Activated CD8-positive, alpha-beta memory T cell treated with anti-CD3 and anti-CD28 coated beads, Interleukin-2, amount 50 U/mL, for 24 hours (primary cell): ENCODE results near the gene EYS.
"Not testable (repeated sequence)": the region's sequence is repeated elsewhere in the genome, so short reads cannot be mapped to it uniquely, and the experiment has no call there.

ENCODE experiments used
- DNase-seq: peaks from one replicate; pipeline ENCODE4 v3.0.0-alpha.2; 2020; ENCODE audit errors: extremely low read depth

The EYS gene

DNA sequence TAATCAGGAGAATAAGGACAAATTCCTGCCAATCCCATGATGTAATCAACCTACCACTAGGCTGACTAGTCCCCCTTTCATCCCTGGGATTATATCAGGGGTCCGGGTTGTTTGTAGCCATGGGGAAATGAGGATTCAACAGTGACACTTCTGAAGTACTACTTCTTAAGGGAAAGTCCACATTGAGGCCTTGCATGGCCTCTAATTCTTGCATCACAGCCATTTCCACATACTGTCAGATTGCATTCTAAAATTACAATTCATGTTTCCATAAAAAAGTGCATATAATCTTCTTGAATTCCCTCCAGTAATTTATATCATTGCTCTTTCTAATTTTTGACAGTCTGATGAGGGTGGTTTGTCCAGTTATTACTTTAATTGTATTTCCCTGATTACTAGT is 1887.2 kb downstream of the EYS start:
- no peak for DNase-seq

DNA sequence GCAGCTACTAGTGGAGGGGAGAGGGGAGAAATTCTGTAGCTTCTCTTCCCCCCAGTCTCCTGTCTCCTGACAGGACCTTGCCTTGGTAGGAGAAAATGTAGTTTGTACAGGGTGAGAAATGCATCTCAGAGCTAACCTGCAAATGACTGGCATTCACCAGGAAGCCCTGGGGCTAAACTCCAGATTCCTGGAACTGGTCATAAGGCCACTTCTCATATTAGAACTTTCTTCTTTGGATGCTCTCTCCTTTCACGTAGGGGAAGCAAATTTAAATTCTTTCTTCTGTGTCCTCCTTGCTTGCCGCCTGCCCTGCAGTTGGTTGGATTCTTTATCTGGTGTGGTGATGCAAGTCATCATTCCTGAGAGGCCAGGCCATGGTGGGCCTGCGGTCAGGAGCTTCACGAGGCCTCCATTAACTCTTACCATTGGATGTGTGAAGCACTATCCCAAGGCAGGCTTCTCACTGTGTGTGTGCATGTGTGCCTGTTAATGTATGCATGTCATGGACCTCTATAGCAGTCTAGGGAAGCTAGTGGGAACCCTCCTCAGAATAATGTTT is 1889.5 kb downstream of the EYS start:
- DNase-seq = no peak

DNA sequence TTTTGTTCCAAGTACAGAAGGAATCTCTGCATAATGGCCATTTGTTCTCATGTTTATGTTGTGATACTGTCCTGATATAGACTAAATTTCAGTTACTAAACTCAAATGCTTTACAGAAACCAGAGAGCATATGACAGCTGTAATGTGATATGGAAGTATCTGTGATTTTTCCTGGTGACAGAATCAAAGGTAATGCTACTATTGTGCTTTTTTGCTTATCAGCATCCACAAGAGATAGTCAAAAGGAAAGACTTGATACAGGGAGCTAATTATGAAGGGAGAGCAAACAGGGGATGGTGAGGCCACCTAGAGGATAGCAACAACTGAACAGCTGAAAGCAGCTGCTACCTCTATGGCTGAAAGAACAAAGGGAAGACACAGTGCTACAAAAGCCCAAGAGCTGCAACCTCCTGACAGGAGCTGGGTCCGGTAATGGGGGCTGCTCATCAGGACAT is 1890.0 kb downstream of the EYS start:
- no peak for DNase-seq

DNA sequence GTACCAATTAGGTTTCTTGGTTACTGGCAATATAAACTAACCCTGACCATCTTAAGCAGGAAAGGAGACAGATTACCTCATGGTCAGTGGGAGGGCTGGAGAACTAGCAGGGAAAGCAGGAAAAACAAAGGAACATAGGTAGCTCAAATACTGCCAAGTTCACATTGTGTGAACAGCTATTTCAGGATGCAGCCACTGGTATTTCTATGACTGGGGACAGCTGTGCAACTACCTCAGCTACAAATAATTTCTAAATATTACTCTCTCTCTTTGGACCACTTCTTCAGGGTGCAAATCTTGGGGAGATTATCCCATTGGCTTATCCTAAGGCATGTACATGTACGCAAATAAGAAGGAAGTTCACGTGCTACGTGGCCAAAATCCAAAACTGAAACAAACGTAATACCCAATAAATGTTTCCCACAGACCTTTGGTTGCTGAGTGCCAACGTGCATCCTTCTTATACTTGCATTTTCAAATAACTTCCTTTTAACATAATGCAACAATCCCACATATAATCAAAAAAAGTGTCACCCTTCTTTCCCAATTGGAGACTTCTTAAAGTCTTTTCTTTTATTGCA is 1890.5 kb downstream of the EYS start:
- no peak for DNase-seq

DNA sequence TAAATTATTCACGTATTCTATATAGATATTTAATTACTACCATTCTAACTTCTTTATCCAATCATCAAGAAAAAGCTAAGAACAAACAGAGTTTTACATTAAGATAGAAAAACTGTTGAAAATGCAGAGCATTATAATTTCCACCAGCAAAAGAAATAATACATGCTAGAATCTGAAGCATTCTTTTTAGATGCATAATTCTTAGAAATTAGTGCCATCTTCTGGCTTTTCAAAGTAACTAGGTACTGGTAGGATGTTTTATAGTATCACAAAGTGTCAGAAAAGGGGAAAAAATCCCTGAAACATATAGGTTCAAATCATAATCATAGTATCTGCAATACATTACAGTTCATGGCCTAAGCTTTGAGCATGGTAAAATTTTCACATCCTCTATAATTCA is 1892.6 kb downstream of the EYS start:
- no peak for DNase-seq

DNA sequence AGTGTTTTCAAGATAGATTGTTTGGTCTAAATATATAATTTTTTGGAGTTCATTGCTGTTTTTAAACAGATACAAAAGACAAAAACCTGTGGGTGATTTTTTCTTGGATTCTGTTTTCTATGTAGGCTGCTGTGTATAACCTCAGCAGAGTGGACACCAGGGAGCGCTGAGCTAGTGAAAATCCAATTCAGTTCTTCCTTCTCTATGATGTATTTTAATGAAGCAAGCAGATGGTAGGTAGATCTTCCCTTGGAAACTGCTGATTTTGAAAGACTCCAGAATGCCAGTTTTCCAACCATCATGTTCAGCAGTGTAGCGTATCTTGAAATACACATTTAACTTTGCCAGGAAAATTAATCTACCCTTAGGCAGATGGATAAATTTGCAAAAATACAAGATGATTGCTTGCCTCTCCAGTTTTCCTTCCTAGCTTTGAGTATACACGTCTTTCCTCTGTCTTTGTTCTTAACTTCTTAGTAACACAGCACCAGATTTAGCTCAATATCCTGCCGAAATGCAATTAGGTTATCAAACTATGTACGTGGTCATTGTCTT is 1893.4 kb downstream of the EYS start:
- no peak for DNase-seq

DNA sequence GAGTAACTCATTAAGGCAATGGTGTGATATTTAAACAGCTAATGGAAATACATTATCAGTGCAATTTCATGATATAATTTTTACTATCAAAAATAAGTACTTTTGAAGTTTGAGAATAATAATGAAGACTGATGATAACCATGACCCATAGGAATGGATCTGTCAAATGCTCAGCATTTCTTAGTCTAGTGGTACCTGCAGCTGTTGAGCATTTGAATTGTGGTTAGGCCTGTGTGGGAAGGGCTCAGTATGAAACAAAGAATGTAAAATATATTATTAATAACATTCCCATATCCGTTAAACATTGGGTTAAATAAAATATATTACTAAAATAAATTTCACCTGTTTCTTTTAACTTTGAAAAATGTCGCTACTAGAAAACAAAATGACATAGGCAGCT is 1898.5 kb downstream of the EYS start:
- no peak for DNase-seq

DNA sequence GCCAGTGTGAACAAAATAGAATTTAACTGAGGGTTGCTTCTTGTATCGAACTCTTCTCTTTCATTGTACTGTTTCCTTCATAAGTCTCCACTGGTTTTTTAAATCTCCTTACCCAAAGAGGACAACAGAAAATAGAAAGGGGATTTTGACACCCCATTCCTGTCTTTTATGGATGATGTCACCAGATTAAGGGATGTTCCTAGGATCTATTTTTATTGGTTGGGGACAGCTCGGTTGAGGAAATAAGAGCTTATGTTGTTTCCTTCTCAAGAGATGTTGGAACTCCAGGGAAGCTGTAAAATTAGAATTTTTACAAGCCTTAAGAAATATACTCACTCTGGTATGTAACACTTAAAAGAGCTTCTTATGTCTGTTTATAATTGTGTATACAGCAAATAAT is 1900.0 kb downstream of the EYS start:
- DNase-seq = no peak

DNA sequence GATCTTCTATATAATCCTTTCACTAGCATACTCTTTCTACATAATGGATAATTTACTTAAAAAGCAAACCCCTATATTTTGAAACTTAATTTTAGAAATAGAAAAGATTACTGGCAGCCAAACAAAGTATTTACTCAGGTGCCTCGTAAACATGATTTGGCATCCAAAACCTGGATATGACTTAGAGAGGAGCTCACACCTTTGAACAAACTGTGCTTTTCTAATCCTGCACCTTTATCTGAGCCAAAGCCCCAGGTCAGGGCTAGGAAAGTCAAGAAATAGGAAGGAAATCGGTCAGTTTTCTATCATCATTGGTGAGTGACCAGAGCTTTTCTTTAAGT is 1900.5 kb downstream of the EYS start:
- no peak for DNase-seq

DNA sequence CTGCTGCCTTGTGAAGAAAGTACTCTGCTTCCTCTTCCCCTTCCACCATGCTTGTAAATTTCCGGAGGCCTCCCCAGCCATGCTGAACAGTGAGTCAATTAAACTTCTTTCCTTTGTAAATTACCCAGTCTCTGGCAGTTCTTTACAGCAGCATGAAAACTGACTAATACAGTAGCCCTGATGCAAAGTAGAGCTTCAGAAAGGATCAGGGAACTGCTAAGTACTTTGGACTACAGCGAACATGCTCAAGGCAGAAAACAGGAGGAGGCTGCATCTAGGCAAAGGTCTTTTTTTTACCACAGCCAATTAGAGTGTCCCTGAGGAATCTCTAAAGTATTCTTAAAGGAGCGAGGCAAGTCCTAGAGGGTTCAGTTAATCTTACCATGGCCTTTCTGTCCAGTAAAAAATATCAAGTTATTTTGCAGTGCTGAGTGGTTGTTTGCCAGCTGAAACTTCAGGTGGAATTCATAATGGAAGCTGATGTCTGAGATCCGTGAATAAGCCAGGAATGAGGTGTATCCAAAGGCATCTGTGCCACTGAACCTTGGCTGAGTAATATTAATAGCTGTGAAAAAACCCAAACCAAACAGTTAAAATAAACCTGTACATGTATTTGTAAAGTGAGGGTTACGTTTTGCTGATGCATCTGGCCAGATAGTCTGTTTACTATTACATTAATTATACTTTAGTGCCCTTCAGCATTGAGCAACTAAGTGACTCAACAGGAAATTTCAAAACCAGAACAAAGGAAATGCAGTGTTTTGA is 1901.0 kb downstream of the EYS start:
- DNase-seq = no peak

DNA sequence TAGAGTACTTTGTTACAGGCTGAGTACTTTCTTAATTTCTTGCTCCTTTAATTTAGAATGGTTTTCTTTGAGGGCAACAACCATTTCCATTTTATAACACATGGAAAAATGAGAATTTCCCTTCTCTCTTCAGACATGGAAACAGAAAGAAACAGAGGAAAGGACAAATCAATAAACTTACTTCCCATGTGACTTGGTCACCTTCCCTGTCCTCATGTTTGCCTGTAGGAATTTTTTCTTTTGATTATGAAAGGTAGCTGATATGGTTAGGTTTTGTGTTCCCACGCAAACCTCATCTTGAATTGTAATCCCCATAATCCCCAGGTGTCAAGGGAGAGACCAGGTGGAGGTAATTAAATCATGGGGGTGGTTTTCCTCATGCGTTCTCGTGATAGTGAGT is 1901.7 kb downstream of the EYS start:
- no peak for DNase-seq

DNA sequence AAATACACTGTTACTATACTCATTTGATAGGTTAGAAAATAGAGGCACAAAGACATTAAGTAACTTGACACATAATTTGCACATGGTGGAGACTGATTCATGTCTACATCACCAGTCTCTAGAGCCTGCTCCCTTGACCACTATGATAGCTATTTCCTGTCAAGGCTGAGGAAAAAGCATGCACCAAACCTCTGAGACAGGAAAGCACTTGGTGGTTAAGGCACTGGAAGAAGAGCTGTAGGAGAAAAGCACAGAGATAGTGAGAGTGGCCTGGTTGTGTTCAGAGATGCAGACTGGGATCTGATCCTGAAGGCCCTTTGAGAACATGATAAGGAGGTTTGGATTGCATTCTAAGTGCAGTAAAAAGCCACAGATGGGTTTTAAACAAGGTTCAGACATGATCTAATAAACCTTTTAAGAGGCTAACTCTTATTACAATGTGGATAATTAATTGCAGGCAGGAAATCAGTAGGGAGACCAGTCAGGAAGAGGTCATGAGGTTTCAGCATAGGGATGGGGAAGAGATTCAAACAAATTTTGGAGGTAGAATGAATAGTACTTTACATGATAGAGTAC is 1902.6 kb downstream of the EYS start:
- no peak for DNase-seq

DNA sequence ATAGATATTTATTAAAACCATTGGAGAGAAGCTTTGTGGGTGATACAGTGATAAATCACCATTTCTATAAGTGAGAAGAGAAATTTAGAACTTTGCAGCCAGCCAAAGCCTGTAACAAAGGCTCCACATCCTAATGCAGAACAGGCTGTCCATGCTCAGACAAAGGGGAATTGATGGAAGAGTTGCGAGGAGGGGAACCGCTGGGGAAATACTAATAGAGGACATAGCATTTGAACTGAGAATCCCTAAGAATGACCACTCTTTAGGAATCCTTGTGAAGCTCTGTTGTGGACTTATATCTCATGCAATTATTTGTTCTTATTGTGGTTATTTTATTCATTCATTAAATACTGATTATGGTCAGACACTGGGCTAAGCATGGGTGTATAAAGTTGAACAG is 1903.7 kb downstream of the EYS start:
- no peak for DNase-seq

DNA sequence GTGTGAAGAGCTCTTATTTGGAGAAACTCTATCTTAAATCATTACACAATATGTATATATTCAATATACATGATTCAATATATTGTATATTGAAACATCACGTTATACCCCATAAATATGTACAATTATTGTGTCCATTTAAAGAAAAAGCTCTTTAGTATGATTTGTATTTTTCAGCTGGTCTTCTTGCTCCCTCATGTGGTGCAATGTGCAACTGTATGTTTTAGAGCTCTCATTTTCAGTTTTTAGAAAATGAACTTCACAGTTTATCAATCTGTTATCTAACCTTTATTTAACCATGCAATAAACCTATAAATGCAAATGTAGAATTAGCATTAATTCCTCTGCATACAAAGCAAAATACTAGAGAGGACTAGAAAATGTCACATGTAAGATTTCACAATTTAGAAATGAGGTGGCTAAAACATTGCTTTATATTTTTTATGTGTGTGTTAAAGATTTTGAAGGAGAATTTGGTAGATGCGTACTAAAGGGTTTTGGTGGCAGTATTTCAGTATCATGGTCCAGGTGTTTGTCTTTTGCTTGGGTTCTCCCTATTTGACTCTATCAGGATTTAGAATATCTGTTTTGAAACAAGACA is 1904.3 kb downstream of the EYS start:
- no peak for DNase-seq

DNA sequence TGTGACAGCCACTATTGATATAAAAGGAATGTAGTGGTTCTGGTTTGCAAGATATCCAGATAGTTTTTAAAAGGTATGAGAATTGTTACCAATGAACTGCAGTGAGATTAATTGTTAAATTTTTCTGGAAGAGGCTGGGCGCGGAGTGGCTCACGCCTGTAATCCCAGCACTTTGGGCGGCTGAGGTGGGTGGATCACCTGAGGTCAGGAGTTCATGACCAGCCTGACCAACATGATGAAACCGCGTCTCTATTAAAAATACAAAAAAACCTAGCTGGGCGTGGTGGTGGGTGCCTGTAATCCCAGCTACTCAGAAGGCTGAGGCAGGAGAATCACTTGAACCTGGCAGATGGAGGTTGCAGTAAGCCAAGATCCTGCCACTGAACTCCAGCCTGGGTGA is 1906.6 kb downstream of the EYS start:
- DNase-seq = not testable (repeated sequence)

DNA sequence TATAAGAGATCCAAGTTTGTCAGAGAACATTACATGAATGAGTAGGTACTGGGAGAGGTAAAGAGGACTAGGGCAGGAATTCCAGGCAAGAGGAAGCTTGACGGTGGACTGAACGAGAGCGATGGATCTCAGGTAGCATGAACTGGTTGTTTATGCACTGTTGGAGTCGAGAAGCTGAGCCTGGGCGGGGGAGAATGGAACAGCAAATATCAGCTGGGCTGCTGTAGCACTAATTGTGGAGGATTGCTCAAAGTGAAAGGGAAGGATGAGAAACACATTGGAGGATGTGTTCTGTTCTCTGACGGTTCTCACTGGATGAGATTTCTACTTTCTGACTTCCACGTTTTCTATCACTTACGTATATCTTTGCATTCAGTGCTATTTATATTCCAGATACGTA is 1907.2 kb downstream of the EYS start:
- DNase-seq = no peak

DNA sequence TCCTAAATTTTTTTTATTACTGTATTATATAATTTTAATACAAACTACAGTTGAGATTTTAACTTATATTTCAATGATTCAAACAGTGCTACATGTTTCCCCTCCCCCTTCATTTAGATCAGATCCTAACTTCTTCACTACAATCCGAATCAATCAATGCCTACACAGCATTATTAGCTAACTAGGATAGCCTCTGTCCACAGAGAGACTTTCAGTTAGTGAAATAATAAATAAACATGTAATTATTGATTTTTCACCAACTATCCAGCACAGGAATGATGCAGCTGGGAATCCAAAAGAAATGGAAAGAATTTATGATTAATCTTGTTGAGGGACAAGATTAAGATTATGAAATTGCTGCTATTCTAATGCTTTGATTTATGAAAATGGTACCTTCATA is 1907.7 kb downstream of the EYS start:
- DNase-seq = no peak

DNA sequence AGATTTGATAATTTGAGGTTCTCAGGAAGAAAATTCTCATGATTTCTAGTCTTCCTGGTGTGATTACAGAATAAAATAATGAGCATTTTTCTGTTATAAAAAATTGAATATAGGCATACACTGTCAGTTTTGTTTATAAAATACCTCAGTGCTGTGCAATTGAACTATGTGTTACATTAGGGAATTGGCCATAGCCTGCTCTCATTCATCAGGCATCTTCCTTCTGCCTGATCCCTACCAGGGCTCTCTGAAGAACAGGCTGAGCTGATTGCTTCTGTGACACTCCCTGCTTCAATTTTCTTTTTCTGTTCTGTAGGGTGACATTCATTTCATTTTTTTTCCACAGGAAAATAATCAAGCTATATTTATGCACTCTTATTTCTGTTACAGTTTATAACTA is 1908.6 kb downstream of the EYS start:
- no peak for DNase-seq

DNA sequence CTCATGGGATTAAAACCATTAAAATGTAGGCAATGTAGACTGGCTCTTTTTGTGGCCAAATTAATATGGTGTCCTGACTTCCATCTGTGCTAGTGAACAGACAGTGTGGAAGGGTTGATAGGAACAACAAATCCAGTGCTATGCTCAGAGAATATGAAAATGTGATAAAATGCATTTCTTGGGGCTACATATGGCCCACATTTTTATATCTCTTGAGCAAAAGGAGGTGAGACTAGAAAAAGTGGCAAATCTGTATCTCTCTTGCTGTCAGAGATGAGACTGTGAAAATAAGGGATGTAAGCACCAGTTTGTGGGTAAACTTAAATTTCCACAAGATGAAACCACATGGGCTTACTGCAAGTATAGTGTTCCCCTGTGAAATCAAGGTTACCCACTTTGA is 1909.3 kb downstream of the EYS start:
- no peak for DNase-seq

DNA sequence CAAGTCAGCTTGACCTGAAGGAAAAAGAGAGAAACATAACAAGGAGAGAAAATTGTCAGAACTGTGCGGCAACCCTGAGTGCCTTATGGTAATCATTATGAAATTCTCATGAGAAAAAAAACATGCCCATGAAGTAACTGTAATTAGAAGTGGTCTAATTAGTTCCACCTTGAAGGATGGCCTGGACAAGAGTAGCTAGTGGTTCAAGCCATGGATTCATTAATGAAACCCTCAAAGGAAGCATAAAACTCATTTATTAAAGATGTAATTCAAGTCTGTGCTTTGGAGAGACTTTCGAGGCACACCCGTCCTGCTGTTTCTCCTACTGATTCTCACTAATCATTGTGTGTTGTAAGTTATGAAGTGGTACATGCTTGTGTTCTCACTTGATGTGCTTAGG is 1911.2 kb downstream of the EYS start:
- no peak for DNase-seq

DNA sequence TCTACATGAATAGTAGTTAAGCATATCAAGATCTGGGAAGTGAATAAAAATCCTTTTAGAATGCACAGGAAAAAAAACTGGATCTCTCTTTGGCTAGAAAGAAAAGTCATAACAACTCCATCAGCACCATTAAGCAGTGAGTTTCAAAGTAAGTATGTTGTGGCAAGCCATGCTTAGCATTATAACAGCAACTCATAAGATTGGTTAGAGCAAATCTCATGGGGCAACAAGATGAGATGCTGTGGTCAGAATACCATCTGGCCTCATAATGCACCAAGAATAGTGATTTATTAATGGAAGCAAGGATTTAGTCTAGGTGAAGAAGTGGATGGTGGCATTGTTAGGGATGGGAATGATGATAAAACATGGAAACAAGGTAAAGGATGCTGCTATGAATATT is 1912.0 kb downstream of the EYS start:
- no peak for DNase-seq

DNA sequence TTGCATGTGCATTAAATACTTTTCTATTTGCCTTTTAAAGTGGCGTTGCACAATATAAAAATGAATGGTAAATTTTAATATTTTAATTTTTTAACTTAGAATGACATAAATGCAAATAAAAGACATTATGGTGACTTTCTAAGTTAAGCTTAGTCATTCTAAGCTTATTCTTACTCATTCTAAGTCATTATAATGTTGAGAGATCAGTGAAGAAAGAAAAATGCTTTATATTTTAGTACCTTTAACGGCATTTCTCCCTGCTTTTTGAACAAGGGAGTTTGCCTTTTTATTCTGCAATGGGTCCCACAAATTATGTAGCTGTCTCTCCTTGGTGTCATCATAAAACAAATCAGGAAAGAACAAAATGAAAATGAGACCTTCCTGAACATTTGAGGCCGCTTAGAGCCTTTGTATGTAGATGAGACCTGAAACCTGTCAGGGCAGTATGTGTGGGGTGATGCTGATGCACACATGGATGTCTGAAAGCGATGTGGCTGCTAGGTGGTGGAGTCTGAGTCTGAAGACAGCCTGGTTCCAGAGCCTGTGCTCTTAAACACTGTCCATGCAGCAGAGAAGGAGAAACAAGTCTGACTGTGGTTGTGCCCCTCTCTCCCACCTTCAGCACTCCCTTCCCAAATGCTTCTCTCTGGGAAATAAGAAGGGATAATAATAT is 1913.4 kb downstream of the EYS start:
- DNase-seq = no peak
